HEK293 (cell line): ENCODE data around the gene SMC1B.

ENCODE experiments used
- BCL11A ChIP-seq: fragments of 450-650 bp; formaldehyde crosslinking; IDR thresholded peaks from 2 replicates; pipeline ENCODE4 v1.5.1; 2016; ENCODE audit warnings: low read depth, missing biosample characterization, missing genetic modification characterization
- CTCF ChIP-seq: fragments of 450-650 bp; formaldehyde crosslinking; IDR thresholded peaks from 2 replicates; pipeline ENCODE4 v1.5.1; 2016; ENCODE audit warnings: missing biosample characterization, missing genetic modification characterization
- EGR2 ChIP-seq: fragments of 450-650 bp; formaldehyde crosslinking; IDR thresholded peaks from 2 replicates; pipeline ENCODE4 v1.5.1; 2016; ENCODE audit warnings: low read depth, missing biosample characterization, missing genetic modification characterization
- YY1 ChIP-seq: fragments of 450-650 bp; formaldehyde crosslinking; IDR thresholded peaks from 2 replicates; pipeline ENCODE4 v1.5.1; 2018; ENCODE audit warnings: missing biosample characterization, missing genetic modification characterization
- ZBTB8A ChIP-seq: fragments of 450-650 bp; formaldehyde crosslinking; IDR thresholded peaks from 2 replicates; pipeline ENCODE4 v1.5.1; 2016; ENCODE audit warnings: missing biosample characterization, missing genetic modification characterization
- ZFP69B ChIP-seq: fragments of 450-650 bp; formaldehyde crosslinking; IDR thresholded peaks from 2 replicates; pipeline ENCODE4 v1.5.1; 2016; ENCODE audit warnings: missing biosample characterization, missing genetic modification characterization
- ZNF10 ChIP-seq: fragments of 450-650 bp; formaldehyde crosslinking; IDR thresholded peaks from 2 replicates; pipeline ENCODE4 v1.5.1; 2017; ENCODE audit warnings: missing biosample characterization, missing genetic modification characterization
- ZNF121 ChIP-seq: fragments of 450-650 bp; formaldehyde crosslinking; IDR thresholded peaks from 2 replicates; pipeline ENCODE4 v1.5.1; 2016; ENCODE audit warnings: missing biosample characterization, missing genetic modification characterization
- ZNF174 ChIP-seq: fragments of 450-650 bp; formaldehyde crosslinking; IDR thresholded peaks from 2 replicates; pipeline ENCODE4 v1.5.0; 2017; ENCODE audit warnings: missing biosample characterization, mild to moderate bottlenecking, missing genetic modification characterization
- ZNF341 ChIP-seq: fragments of 450-650 bp; formaldehyde crosslinking; IDR thresholded peaks from 2 replicates; pipeline ENCODE4; 2016; ENCODE audit warnings: low read depth, missing biosample characterization, missing genetic modification characterization
- TF ChIP-seq, protein P1 (sequence below): fragments of 450-650 bp; formaldehyde crosslinking; IDR thresholded peaks from 2 replicates; pipeline ENCODE4 v1.5.1; 2016; ENCODE audit warnings: missing biosample characterization, missing genetic modification characterization

DNA sequence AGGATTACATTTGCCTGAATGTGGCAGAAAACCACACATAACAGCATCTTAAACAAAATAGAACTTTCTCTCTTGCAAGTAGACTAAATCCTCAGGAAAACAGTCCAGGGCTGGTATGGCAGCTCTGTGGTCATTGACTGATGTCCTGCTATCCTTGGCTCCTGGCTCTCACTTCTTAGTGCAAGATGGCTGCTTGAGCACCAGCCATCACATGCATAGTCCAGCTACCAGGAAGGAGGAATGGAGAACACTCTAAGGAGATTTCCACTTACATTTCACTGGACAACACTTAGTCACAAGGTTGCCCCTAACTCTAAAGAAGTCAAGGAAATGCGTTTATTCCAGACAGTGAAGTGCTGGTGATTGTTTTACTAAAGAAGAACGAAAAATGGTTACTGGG, 13.7 kb upstream of the SMC1B start:
- no peak for TF ChIP-seq CTCF (tag by site-specific recombination)
- TF ChIP-seq ZNF10 (tag by site-specific recombination), result no peak
- no peak for TF ChIP-seq ZFP69B
- no peak for TF ChIP-seq EGR2 (tag by site-specific recombination)
- TF ChIP-seq ZBTB8A (tag by site-specific recombination), result no peak
- TF ChIP-seq ZNF341 (tag by site-specific recombination), result no peak
- no peak for TF ChIP-seq BCL11A (tag by site-specific recombination)
- TF ChIP-seq ZNF174 (tag by site-specific recombination), result no peak
- TF ChIP-seq, protein P1, sequence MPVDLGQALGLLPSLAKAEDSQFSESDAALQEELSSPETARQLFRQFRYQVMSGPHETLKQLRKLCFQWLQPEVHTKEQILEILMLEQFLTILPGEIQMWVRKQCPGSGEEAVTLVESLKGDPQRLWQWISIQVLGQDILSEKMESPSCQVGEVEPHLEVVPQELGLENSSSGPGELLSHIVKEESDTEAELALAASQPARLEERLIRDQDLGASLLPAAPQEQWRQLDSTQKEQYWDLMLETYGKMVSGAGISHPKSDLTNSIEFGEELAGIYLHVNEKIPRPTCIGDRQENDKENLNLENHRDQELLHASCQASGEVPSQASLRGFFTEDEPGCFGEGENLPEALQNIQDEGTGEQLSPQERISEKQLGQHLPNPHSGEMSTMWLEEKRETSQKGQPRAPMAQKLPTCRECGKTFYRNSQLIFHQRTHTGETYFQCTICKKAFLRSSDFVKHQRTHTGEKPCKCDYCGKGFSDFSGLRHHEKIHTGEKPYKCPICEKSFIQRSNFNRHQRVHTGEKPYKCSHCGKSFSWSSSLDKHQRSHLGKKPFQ (tag by site-specific recombination), result no peak
- TF ChIP-seq ZNF121, result no peak
- TF ChIP-seq YY1 (tag by site-specific recombination), result no peak
